ENCODE results near the gene LLGL2.

DNA sequence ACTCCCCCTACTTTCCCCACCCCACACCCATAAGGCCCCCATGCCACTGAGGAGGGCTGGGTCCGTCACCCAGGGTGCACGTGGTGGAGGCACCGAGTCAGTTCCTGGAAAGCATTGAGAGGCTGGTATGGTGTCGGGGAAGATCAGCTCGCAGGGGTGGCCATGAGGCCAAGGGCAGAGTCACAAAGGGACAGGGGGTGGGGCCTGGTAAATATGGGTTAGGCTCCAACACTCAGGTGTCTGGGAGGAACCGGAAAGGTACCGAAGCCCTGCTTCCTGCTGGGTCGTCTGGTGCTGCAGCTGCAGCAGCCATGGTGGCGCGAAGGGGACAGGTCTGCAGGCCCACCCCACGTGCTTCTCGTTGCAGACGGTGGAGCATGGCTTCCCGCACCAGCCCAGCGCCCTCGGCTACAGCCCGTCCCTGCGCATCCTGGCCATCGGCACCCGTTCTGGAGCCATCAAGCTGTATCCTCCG lies 30.2 kb downstream of the LLGL2 start:
- no peak for TF ChIP-seq POLR2A (IDR thresholded peaks at IDR 0.05)
- TF ChIP-seq, protein P1, sequence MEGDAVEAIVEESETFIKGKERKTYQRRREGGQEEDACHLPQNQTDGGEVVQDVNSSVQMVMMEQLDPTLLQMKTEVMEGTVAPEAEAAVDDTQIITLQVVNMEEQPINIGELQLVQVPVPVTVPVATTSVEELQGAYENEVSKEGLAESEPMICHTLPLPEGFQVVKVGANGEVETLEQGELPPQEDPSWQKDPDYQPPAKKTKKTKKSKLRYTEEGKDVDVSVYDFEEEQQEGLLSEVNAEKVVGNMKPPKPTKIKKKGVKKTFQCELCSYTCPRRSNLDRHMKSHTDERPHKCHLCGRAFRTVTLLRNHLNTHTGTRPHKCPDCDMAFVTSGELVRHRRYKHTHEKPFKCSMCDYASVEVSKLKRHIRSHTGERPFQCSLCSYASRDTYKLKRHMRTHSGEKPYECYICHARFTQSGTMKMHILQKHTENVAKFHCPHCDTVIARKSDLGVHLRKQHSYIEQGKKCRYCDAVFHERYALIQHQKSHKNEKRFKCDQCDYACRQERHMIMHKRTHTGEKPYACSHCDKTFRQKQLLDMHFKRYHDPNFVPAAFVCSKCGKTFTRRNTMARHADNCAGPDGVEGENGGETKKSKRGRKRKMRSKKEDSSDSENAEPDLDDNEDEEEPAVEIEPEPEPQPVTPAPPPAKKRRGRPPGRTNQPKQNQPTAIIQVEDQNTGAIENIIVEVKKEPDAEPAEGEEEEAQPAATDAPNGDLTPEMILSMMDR (IDR thresholded peaks at IDR 0.05) = no peak

Data from thyroid gland (tissue), 4 donors.